Measurements from ENCODE around the gene DDIT4.

Gene DDIT4

DNA sequence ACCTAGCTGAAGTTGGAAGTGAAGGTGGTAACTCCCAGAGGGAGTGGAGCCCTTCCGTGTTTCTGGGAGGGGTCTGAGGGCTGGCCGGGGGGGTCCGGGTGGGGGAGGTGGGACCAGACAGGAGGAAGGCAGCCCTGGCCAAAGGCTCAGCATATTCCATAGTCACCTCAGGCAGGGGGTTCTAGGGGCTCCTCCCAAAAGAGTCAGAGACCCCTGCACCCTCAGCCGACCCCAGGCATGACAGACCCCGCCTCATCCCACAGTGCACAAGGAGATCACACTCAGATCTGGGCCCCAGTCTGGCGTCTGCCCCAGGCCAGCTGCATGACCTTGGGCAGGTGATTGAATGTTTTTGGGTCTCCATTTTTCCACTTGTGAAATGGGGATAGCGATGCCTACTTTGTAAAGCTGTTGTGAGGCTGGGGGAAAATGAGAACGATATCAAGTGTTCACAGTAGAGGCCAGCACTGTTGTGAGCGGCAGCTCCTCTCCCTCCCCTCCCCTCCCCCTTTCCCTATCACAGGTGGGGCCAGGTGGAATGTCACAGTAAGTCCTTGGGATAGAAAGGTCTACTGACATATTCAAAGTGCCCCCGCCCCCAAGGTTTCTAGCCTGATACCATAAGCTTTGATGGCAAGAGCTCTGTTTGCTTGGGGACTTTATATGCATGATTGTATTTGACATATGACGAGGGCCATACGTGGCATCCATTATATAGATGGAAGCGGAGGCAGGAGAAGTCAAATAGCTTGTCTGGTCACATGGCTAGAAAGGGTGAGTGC is 47.7 kb downstream of the DDIT4 start:
- no peak for DNase-seq (ENCODE audit: low read depth in 1 of 2, low spot score in 1 of 2)
- TF ChIP-seq GABPA (IDR thresholded peaks at IDR 0.05; ENCODE audit: low read depth) (no peak), POLR2AphosphoS5 (IDR thresholded peaks at IDR 0.05; ENCODE audit: low read depth) (no peak), SPI1 (IDR thresholded peaks at IDR 0.05; ENCODE audit: borderline replicate concordance, low read depth) (no peak)
- TF ChIP-seq, protein P1, sequence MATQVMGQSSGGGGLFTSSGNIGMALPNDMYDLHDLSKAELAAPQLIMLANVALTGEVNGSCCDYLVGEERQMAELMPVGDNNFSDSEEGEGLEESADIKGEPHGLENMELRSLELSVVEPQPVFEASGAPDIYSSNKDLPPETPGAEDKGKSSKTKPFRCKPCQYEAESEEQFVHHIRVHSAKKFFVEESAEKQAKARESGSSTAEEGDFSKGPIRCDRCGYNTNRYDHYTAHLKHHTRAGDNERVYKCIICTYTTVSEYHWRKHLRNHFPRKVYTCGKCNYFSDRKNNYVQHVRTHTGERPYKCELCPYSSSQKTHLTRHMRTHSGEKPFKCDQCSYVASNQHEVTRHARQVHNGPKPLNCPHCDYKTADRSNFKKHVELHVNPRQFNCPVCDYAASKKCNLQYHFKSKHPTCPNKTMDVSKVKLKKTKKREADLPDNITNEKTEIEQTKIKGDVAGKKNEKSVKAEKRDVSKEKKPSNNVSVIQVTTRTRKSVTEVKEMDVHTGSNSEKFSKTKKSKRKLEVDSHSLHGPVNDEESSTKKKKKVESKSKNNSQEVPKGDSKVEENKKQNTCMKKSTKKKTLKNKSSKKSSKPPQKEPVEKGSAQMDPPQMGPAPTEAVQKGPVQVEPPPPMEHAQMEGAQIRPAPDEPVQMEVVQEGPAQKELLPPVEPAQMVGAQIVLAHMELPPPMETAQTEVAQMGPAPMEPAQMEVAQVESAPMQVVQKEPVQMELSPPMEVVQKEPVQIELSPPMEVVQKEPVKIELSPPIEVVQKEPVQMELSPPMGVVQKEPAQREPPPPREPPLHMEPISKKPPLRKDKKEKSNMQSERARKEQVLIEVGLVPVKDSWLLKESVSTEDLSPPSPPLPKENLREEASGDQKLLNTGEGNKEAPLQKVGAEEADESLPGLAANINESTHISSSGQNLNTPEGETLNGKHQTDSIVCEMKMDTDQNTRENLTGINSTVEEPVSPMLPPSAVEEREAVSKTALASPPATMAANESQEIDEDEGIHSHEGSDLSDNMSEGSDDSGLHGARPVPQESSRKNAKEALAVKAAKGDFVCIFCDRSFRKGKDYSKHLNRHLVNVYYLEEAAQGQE (IDR thresholded peaks at IDR 0.05; ENCODE audit: insufficient replicate concordance, low read depth), result no peak
- TF ChIP-seq, protein P2, sequence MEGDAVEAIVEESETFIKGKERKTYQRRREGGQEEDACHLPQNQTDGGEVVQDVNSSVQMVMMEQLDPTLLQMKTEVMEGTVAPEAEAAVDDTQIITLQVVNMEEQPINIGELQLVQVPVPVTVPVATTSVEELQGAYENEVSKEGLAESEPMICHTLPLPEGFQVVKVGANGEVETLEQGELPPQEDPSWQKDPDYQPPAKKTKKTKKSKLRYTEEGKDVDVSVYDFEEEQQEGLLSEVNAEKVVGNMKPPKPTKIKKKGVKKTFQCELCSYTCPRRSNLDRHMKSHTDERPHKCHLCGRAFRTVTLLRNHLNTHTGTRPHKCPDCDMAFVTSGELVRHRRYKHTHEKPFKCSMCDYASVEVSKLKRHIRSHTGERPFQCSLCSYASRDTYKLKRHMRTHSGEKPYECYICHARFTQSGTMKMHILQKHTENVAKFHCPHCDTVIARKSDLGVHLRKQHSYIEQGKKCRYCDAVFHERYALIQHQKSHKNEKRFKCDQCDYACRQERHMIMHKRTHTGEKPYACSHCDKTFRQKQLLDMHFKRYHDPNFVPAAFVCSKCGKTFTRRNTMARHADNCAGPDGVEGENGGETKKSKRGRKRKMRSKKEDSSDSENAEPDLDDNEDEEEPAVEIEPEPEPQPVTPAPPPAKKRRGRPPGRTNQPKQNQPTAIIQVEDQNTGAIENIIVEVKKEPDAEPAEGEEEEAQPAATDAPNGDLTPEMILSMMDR (IDR thresholded peaks at IDR 0.05; ENCODE audit: insufficient read depth, low read length), result no peak
- Histone ChIP-seq H3K27ac (replicated peaks) (peak overlapping the region; percentile 96), H3K4me3 (replicated peaks; ENCODE audit: insufficient read depth, low read length) (no peak overlapping the region), H3K27me3 (ENCODE audit: insufficient read depth, poor library complexity, severe bottlenecking) (no peaks in the 10 kb centered on the region)

DNA sequence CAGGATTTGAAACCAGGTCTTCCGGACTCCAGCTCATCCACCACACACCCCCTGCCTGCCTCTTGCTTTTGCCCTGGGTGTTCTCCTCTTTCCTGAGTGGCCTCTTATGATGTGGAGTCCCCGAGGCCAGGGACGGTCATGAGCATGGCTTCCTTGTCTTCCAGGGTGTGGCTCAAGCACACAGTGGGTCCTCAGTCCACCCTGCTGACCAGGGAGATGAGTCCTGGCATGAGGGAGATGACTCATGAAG is 48.2 kb downstream of the DDIT4 start:
- TF ChIP-seq SPI1 (IDR thresholded peaks at IDR 0.05; ENCODE audit: borderline replicate concordance, low read depth) (no peak), POLR2AphosphoS5 (IDR thresholded peaks at IDR 0.05; ENCODE audit: low read depth) (no peak), GABPA (IDR thresholded peaks at IDR 0.05; ENCODE audit: low read depth) (no peak)
- TF ChIP-seq, protein P2 (IDR thresholded peaks at IDR 0.05; ENCODE audit: insufficient read depth, low read length), result no peak
- TF ChIP-seq, protein P1 (IDR thresholded peaks at IDR 0.05; ENCODE audit: insufficient replicate concordance, low read depth), result no peak
- H3K4me3 ChIP-seq (replicated peaks; ENCODE audit: insufficient read depth, low read length), result no peak overlapping the region
- no peaks in the 10 kb centered on the region for H3K27me3 ChIP-seq (ENCODE audit: insufficient read depth, poor library complexity, severe bottlenecking)
- H3K27ac ChIP-seq (replicated peaks), result peak overlapping the region; percentile 96
- DNase-seq (ENCODE audit: low read depth in 1 of 2, low spot score in 1 of 2), result no peak

DNA sequence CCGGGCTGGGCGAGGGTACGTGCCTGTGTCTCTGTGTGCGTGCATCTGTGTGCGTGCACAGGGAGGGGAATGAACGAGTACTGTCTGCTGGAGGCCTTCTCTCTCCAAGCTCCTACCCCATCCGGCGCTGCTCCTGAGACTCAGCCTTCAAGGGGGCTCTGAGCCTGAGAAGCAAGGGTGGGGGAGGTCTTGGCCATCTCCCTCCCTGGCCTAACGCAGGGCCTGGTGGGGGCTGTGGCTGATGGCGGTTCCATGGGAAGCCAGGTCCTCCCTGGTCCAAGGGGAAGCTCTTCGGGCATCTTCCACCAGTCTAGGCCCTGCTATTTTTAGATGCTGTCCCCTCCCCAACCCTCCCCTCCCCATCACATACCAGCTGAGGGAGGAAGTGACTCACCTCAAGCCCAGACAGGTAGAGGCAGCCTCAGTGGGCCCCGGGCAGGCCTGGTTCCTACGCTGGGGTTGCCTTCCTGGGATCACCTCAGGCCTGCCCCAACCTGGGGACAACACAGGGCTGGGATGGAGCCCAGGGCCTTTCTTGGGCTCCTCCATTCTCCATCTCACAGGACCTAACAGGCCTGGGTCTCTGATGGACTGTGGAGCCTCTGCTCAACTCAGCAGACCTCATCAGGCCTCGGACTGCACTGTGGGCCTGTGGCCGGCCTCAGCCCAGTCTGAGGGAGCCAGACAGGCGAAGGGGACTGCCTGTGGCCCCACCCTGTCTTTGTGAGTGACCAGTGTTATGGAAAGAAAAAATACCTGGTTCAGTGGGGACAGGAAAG is 48.7 kb downstream of the DDIT4 start:
- TF ChIP-seq, protein P1 (IDR thresholded peaks at IDR 0.05; ENCODE audit: insufficient replicate concordance, low read depth), result no peak
- no peak for TF ChIP-seq SPI1 (IDR thresholded peaks at IDR 0.05; ENCODE audit: borderline replicate concordance, low read depth)
- TF ChIP-seq POLR2AphosphoS5 (IDR thresholded peaks at IDR 0.05; ENCODE audit: low read depth), result no peak
- no peak for TF ChIP-seq GABPA (IDR thresholded peaks at IDR 0.05; ENCODE audit: low read depth)
- TF ChIP-seq, protein P2 (IDR thresholded peaks at IDR 0.05; ENCODE audit: insufficient read depth, low read length), result no peak
- no peak overlapping the region for H3K4me3 ChIP-seq (replicated peaks; ENCODE audit: insufficient read depth, low read length)
- H3K27me3 ChIP-seq (ENCODE audit: insufficient read depth, poor library complexity, severe bottlenecking), result no peaks in the 10 kb centered on the region
- peak overlapping the region; percentile 96 for H3K27ac ChIP-seq (replicated peaks)
- no peak for DNase-seq (ENCODE audit: low read depth in 1 of 2, low spot score in 1 of 2)

All from HL-60 (cell line).